GM23248 (cell line): ENCODE results near the gene APBB1IP. TPM values are rescaled to one million over a fixed set of nuclear protein-coding genes. Genes with fewer than 3 reads are reported as not detected.
A peak's percentile ranks its signal among the peaks of the same experiment; 100 is the strongest.
"Not testable (repeated sequence)": the region's sequence is repeated elsewhere in the genome, so short reads cannot be mapped to it uniquely, and the experiment has no call there.

Source experiments
- DNase-seq: peaks from one replicate; pipeline ENCODE4 v3.0.0-alpha.2; 2015
- H2AFZ ChIP-seq: fragments of 200-600 bp; sonication (generic); 2 replicates; pipeline ENCODE4 v1.6.1; 2016; ENCODE audit warnings: antibody characterized with exemption
- H3F3A ChIP-seq: fragments of 200-600 bp; sonication (generic); 2 replicates; pipeline ENCODE4 v1.6.1; 2016; ENCODE audit warnings: mild to moderate bottlenecking, antibody characterized with exemption, mixed run types; ENCODE audit not compliant: insufficient read depth
- H3K27ac ChIP-seq: fragments of 200-600 bp; sonication (generic); 2 replicates; pipeline ENCODE4 v1.5.1; 2016; ENCODE audit warnings: mild to moderate bottlenecking
- H3K27me3 ChIP-seq: fragments of 200-600 bp; sonication (generic); replicated peaks from 2 replicates; pipeline ENCODE4 v1.6.1; 2016; ENCODE audit warnings: mild to moderate bottlenecking; ENCODE audit not compliant: insufficient read depth
- H3K36me3 ChIP-seq: fragments of 200-600 bp; sonication (generic); 2 replicates; pipeline ENCODE4 v1.6.1; 2016; ENCODE audit warnings: low read depth, mild to moderate bottlenecking
- H3K4me1 ChIP-seq: fragments of 200-600 bp; sonication (generic); 2 replicates; pipeline ENCODE4 v1.6.1; 2016; ENCODE audit warnings: mild to moderate bottlenecking; ENCODE audit not compliant: insufficient read depth
- H3K4me2 ChIP-seq: fragments of 200-600 bp; sonication (generic); one replicate; pipeline ENCODE4 v1.6.1; 2016; ENCODE audit warnings: mild to moderate bottlenecking; ENCODE audit not compliant: unreplicated experiment
- H3K4me3 ChIP-seq: fragments of 200-600 bp; sonication (generic); 2 replicates; pipeline ENCODE4 v1.5.1; 2016; ENCODE audit warnings: mild to moderate bottlenecking
- H3K79me2 ChIP-seq: fragments of 200-600 bp; sonication (generic); 2 replicates; pipeline ENCODE4 v1.6.1; 2016; ENCODE audit warnings: mild to moderate bottlenecking; ENCODE audit not compliant: insufficient read depth
- H3K9ac ChIP-seq: fragments of 200-600 bp; sonication (generic); 2 replicates; pipeline ENCODE4 v1.6.1; 2016; ENCODE audit warnings: mild to moderate bottlenecking
- H3K9me2 ChIP-seq: fragments of 200-600 bp; sonication (generic); 2 replicates; pipeline ENCODE4 v1.6.1; 2016; ENCODE audit warnings: mixed run types, mild to moderate bottlenecking, moderate library complexity; ENCODE audit not compliant: insufficient read depth
- H3K9me3 ChIP-seq: fragments of 200-600 bp; sonication (generic); one replicate; pipeline ENCODE4 v1.6.1; 2017; ENCODE audit warnings: low read depth
- H4K20me1 ChIP-seq: fragments of 200-600 bp; sonication (generic); 2 replicates; pipeline ENCODE4 v1.6.0; 2016; ENCODE audit not compliant: insufficient read depth
- EZH2 ChIP-seq: fragments of 200-600 bp; sonication (generic); IDR thresholded peaks from 2 replicates; pipeline ENCODE4 v1.6.1; 2018; ENCODE audit warnings: antibody characterized with exemption, mild to moderate bottlenecking; ENCODE audit not compliant: insufficient read depth, poor library complexity, severe bottlenecking
- EZH2phosphoT487 ChIP-seq: fragments of 200-600 bp; sonication (generic); IDR thresholded peaks from 2 replicates; pipeline ENCODE4 v1.6.1; 2018; ENCODE audit warnings: antibody characterized with exemption, moderate library complexity, mild to moderate bottlenecking, low read depth; ENCODE audit not compliant: insufficient read depth
- WGBS, 2 experiments: methylation state at CpG; one replicate each; pipeline ENCODE4 v1.1.6; 2015 to 2017; ENCODE audit warnings: low lambda C conversion rate in 2 of 2, low coverage in 1 of 2; ENCODE audit errors: missing lambda C conversion rate in 2 of 2; 5-methylcytosine and 5-hydroxymethylcytosine counted together
- in situ Hi-C: fragments of 300-500 bp; cut with MboI; formaldehyde crosslinking; loops from 2 replicates; pipeline ENCODE4 v1.15.0; 2020
- polyA plus RNA-seq: library from polyadenylated mRNA; unstranded; fragments of >200 nt; fragmentation: Nextera tagmentation; extraction: Ambion mirVana; gene quantifications from 2 replicates; pipeline ENCODE4 v1.2.1, GENCODE V29; 2016
- total RNA-seq: library from RNA; depleted of rRNA; stranded (reverse); fragments of >200 nt; shearing (Covaris generic); gene quantifications from 2 replicates; pipeline ENCODE4 v1.2.3, GENCODE V29; 2014

Gene APBB1IP
- total and polyA plus RNA-seq, 2 experiments from 2014 or later, result 9.4 to 25.0 TPM

GRCh38 chr10:26467639-26468038, 29.5 kb downstream of the APBB1IP start:
- H3K4me3 ChIP-seq, result no peak overlapping the region
- no peak for TF ChIP-seq EZH2

GRCh38 chr10:26468291-26468690, 30.1 kb downstream of the APBB1IP start:
- Histone ChIP-seq H3K4me1 (peaks cover 56% of the 10 kb centered on the region), H3K9me2 (no peaks in the 10 kb centered on the region), H3F3A (peaks cover 54% of the 10 kb centered on the region), H3K9me3 (no peaks in the 10 kb centered on the region), H4K20me1 (no peaks in the 10 kb centered on the region), H3K4me2 (peak overlapping the region; percentile 50), H3K79me2 (peaks cover 83% of the 10 kb centered on the region), H3K27ac (peak overlapping the region; percentile 49), H3K27me3 (no peaks in the 10 kb centered on the region), H2AFZ (no peak overlapping the region), H3K36me3 (no peaks in the 10 kb centered on the region), H3K9ac (no peak overlapping the region), H3K4me3 (no peak overlapping the region)
- WGBS, 2 experiments, result 43 to 47% methylated on average over 3 of the region's 3 CpGs
- DNase-seq, result peak; percentile 52
- TF ChIP-seq EZH2phosphoT487 (no peak), EZH2 (no peak)
- in situ Hi-C loops, result no loop called here

More at GRCh38 chr10:26467639-26468038, 29.5 kb downstream of the APBB1IP start:
- Histone ChIP-seq H3K27ac (peak overlapping the region; percentile 49), H3K27me3 (no peaks in the 10 kb centered on the region), H3K79me2 (peaks cover 83% of the 10 kb centered on the region), H3K9me3 (no peaks in the 10 kb centered on the region), H3K9ac (no peak overlapping the region), H3K4me2 (peak overlapping the region; percentile 50), H2AFZ (no peak overlapping the region), H4K20me1 (no peaks in the 10 kb centered on the region), H3K36me3 (no peaks in the 10 kb centered on the region), H3K4me1 (peaks cover 53% of the 10 kb centered on the region), H3K9me2 (no peaks in the 10 kb centered on the region), H3F3A (peaks cover 48% of the 10 kb centered on the region)
- no peak for DNase-seq
- WGBS, 2 experiments, result 98 to 100% methylated on average over 4 of the region's 4 CpGs
- in situ Hi-C loops, result no loop called here

- Histone ChIP-seq H3K9me3 (no peaks in the 10 kb centered on the region), H3K27me3 (no peaks in the 10 kb centered on the region), H3K9ac (no peak overlapping the region), H3K36me3 (no peaks in the 10 kb centered on the region), H3K4me2 (peak overlapping the region; percentile 50), H3K9me2 (no peaks in the 10 kb centered on the region), H3K4me1 (peaks cover 60% of the 10 kb centered on the region), H3F3A (peaks cover 54% of the 10 kb centered on the region), H3K4me3 (no peak overlapping the region), H3K27ac (peak overlapping the region; percentile 49), H3K79me2 (peaks cover 83% of the 10 kb centered on the region), H2AFZ (no peak overlapping the region), H4K20me1 (no peaks in the 10 kb centered on the region)
- in situ Hi-C loops, result no loop called here
- peak; percentile 42 for DNase-seq
- TF ChIP-seq EZH2, result no peak
- TF ChIP-seq EZH2phosphoT487, result no peak
- WGBS, 2 experiments, result 89 to 92% methylated on average over 6 of the region's 6 CpGs
Observed at GRCh38 chr10:26468700-26469099, 30.6 kb downstream of the APBB1IP start.

GRCh38 chr10:26472492-26472778, 34.3 kb downstream of the APBB1IP start:
- no peak for DNase-seq
- Histone ChIP-seq H3K9me3 (no peaks in the 10 kb centered on the region), H3K4me1 (peaks cover 60% of the 10 kb centered on the region), H2AFZ (no peak overlapping the region), H3K9ac (no peak overlapping the region), H3K27me3 (no peaks in the 10 kb centered on the region), H3K36me3 (no peaks in the 10 kb centered on the region), H3K4me2 (no peak overlapping the region), H3K9me2 (no peaks in the 10 kb centered on the region), H3K79me2 (peaks cover 70% of the 10 kb centered on the region), H4K20me1 (no peaks in the 10 kb centered on the region), H3K4me3 (no peak overlapping the region), H3F3A (peaks cover 79% of the 10 kb centered on the region), H3K27ac (no peak overlapping the region)
- TF ChIP-seq EZH2phosphoT487, result no peak
- TF ChIP-seq EZH2, result no peak
- in situ Hi-C loops, result no loop called here
- WGBS, 2 experiments, result 86 to 89% methylated on average over 5 of the region's 5 CpGs

DNA sequence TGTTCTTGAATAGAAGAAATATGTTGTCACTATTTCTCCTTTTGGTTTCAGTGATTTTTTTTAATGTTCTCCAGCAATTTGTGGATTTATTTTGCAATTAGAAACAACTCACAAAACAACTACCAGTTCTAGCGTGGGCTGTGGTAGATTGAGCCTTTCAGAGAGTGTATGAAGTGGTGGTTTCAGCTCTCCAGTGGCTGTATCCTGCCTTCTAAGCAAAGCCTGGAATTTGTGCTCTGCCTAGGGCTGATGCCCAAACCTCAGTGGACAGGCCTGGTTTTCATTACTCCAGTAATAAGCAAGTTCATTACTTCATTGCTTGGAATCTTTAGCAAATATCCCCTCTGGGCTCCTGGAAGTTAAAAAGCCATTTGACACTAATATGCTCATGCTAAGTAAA, 35.9 kb downstream of the APBB1IP start:
- Histone ChIP-seq H2AFZ (peak overlapping the region; percentile 14; the same call in 1 of the 2 replicates), H3F3A (peaks cover 66% of the 10 kb centered on the region), H3K4me3 (peak overlapping the region; percentile 5), H3K79me2 (peaks cover 83% of the 10 kb centered on the region), H3K27me3 (no peaks in the 10 kb centered on the region), H3K36me3 (no peaks in the 10 kb centered on the region), H4K20me1 (no peaks in the 10 kb centered on the region), H3K9ac (peak overlapping the region; percentile 60), H3K27ac (peak overlapping the region; percentile 82), H3K4me1 (peaks cover 45% of the 10 kb centered on the region), H3K9me3 (no peaks in the 10 kb centered on the region), H3K9me2 (no peaks in the 10 kb centered on the region), H3K4me2 (peak overlapping the region; percentile 70)
- DNase-seq, result peak; percentile 89
- in situ Hi-C loops, result no loop called here
- TF ChIP-seq EZH2, result no peak
- no peak for TF ChIP-seq EZH2phosphoT487
- 7 to 17% methylated on average over 1 of the region's 1 CpG for WGBS, 2 experiments

- peak; percentile 21 for DNase-seq
- H3K27me3 ChIP-seq, H3K9me2 ChIP-seq, H3K36me3 ChIP-seq, in situ Hi-C loops, H4K20me1 ChIP-seq, H3K4me3 ChIP-seq, H3K9me3 ChIP-seq: not testable (repeated sequence)
- Histone ChIP-seq H3K4me2 (peak overlapping the region; percentile 70), H3F3A (peaks cover 61% of the 10 kb centered on the region), H3K27ac (peak overlapping the region; percentile 82), H2AFZ (peak overlapping the region; percentile 14; the same call in 1 of the 2 replicates), H3K9ac (peak overlapping the region; percentile 60), H3K79me2 (peaks cover 83% of the 10 kb centered on the region), H3K4me1 (peaks cover 39% of the 10 kb centered on the region)
- 81 to 88% methylated on average over 6 to 8 of the region's 8 CpGs for WGBS, 2 experiments
Observed at GRCh38 chr10:26474845-26475244, 36.7 kb downstream of the APBB1IP start.
